HEK293 (cell line): ENCODE data around the gene PLEKHG1.

Source experiments
- CTCF ChIA-PET: fragments of 350-600 bp; formaldehyde crosslinking; extraction: SDS; loops from one replicate; lab custom pipeline; 2021; ENCODE audit warnings: antibody characterized with exemption; lab: Yijun Ruan, JAX
- POLR2A ChIA-PET: fragments of 300-600 bp; formaldehyde crosslinking; extraction: SDS; loops from one replicate; lab custom pipeline; 2020; ENCODE audit warnings: antibody characterized with exemption, inconsistent platforms; lab: Yijun Ruan, JAX
- H3K27ac ChIP-seq: fragments of 200-500 bp; sonication (Bioruptor generic); 2 replicates; pipeline ENCODE4 v1.5.1; 2014; ENCODE audit warnings: low read depth, low read length, control low read depth, inconsistent platforms; ENCODE audit errors: extremely low read depth
- H3K36me3 ChIP-seq, 2 experiments: fragments of 200-500 bp in 1 of 2; sonication (Bioruptor generic) in 1 of 2; 1 replicate in 1 of 2; 2 replicates in 1 of 2; pipeline ENCODE4 v1.5.1; 2014 to 2017; ENCODE audit warnings: inconsistent platforms in 2 of 2, low read length in 2 of 2; ENCODE audit not compliant: control insufficient read depth in 2 of 2, insufficient read depth in 1 of 2
- H3K4me1 ChIP-seq: fragments of 200-500 bp; sonication (Bioruptor generic); 2 replicates; pipeline ENCODE4 v1.5.1; 2014; ENCODE audit warnings: mild to moderate bottlenecking, low read length, inconsistent platforms; ENCODE audit not compliant: control insufficient read depth, insufficient read depth
- H3K4me3 ChIP-seq: 2 replicates; pipeline ENCODE4 v1.5.1; 2011; ENCODE audit warnings: low read depth, mild to moderate bottlenecking, control low read depth, low read length, moderate library complexity
- H3K9me3 ChIP-seq: fragments of 200-500 bp; sonication (Bioruptor generic); 2 replicates; pipeline ENCODE4 v1.5.1; 2014; ENCODE audit warnings: low read depth, low read length, inconsistent platforms; ENCODE audit not compliant: control insufficient read depth, insufficient read depth
- BCL11B ChIP-seq: fragments of 450-650 bp; formaldehyde crosslinking; IDR thresholded peaks from 2 replicates; pipeline ENCODE4 v1.5.1; 2016; ENCODE audit warnings: low read depth, missing biosample characterization, missing genetic modification characterization
- HOXA7 ChIP-seq: sonication (generic); formaldehyde crosslinking; IDR thresholded peaks from 2 replicates; pipeline ENCODE4 v1.8.1; 2022; ENCODE audit warnings: missing genetic modification reagents, borderline replicate concordance
- IKZF3 ChIP-seq: fragments of 450-650 bp; IDR thresholded peaks from 2 replicates; pipeline ENCODE4 v1.5.0; 2018; ENCODE audit warnings: missing biosample characterization, mild to moderate bottlenecking, missing genetic modification characterization, moderate library complexity
- INSM2 ChIP-seq: fragments of 450-650 bp; formaldehyde crosslinking; IDR thresholded peaks from 2 replicates; pipeline ENCODE4 v1.5.1; 2016; ENCODE audit warnings: missing biosample characterization, missing genetic modification characterization
- PRDM4 ChIP-seq: fragments of 450-650 bp; formaldehyde crosslinking; IDR thresholded peaks from 2 replicates; pipeline ENCODE4 v1.5.1; 2017; ENCODE audit warnings: missing biosample characterization, missing genetic modification characterization
- PRDM6 ChIP-seq: fragments of 450-650 bp; formaldehyde crosslinking; IDR thresholded peaks from 2 replicates; pipeline ENCODE4 v1.5.1; 2017; ENCODE audit warnings: missing biosample characterization, missing genetic modification characterization
- SCRT2 ChIP-seq: fragments of 450-650 bp; formaldehyde crosslinking; IDR thresholded peaks from 2 replicates; pipeline ENCODE4 v1.5.1; 2016; ENCODE audit warnings: missing biosample characterization, missing genetic modification characterization
- ZBTB11 ChIP-seq: fragments of 450-650 bp; formaldehyde crosslinking; conservative IDR thresholded peaks from 2 replicates; pipeline ENCODE4 v1.5.1; 2016; ENCODE audit warnings: low read depth, missing biosample characterization, missing genetic modification characterization
- ZBTB49 ChIP-seq: fragments of 450-650 bp; formaldehyde crosslinking; IDR thresholded peaks from 2 replicates; pipeline ENCODE4 v1.5.1; 2016; ENCODE audit warnings: missing biosample characterization, missing genetic modification characterization, low read depth
- ZNF10 ChIP-seq: fragments of 450-650 bp; formaldehyde crosslinking; IDR thresholded peaks from 2 replicates; pipeline ENCODE4 v1.5.1; 2017; ENCODE audit warnings: missing biosample characterization, missing genetic modification characterization
- ZNF221 ChIP-seq: fragments of 450-650 bp; formaldehyde crosslinking; IDR thresholded peaks from 2 replicates; pipeline ENCODE4 v1.5.1; 2017; ENCODE audit warnings: missing biosample characterization, missing genetic modification characterization, borderline replicate concordance
- ZNF248 ChIP-seq: fragments of 450-650 bp; formaldehyde crosslinking; IDR thresholded peaks from 2 replicates; pipeline ENCODE4 v1.5.1; 2017; ENCODE audit warnings: missing biosample characterization, missing genetic modification characterization
- ZNF292 ChIP-seq: fragments of 450-650 bp; formaldehyde crosslinking; IDR thresholded peaks from 2 replicates; pipeline ENCODE4 v1.5.1; 2016; ENCODE audit warnings: low read depth, missing biosample characterization, missing genetic modification characterization, borderline replicate concordance
- ZNF341 ChIP-seq: fragments of 450-650 bp; formaldehyde crosslinking; IDR thresholded peaks from 2 replicates; pipeline ENCODE4; 2016; ENCODE audit warnings: low read depth, missing biosample characterization, missing genetic modification characterization
- ZNF416 ChIP-seq: fragments of 450-650 bp; formaldehyde crosslinking; IDR thresholded peaks from 2 replicates; pipeline ENCODE4 v1.5.1; 2016; ENCODE audit warnings: missing biosample characterization, missing genetic modification characterization
- ZNF510 ChIP-seq: fragments of 450-650 bp; formaldehyde crosslinking; IDR thresholded peaks from 2 replicates; pipeline ENCODE4 v1.5.1; 2018; ENCODE audit warnings: mild to moderate bottlenecking, missing genetic modification characterization, missing biosample characterization; ENCODE audit not compliant: insufficient replicate concordance
- ZNF596 ChIP-seq: fragments of 450-650 bp; IDR thresholded peaks from 2 replicates; pipeline ENCODE4 v1.5.0; 2018; ENCODE audit warnings: missing biosample characterization, mild to moderate bottlenecking, missing genetic modification characterization, moderate library complexity
- ZNF610 ChIP-seq: fragments of 450-650 bp; formaldehyde crosslinking; IDR thresholded peaks from 2 replicates; pipeline ENCODE4 v1.5.1; 2016; ENCODE audit warnings: missing biosample characterization, missing genetic modification characterization, borderline replicate concordance
- ZNF777 ChIP-seq: fragments of 450-650 bp; formaldehyde crosslinking; IDR thresholded peaks from 2 replicates; pipeline ENCODE4 v1.5.1; 2017; ENCODE audit warnings: missing biosample characterization, missing genetic modification characterization, borderline replicate concordance

PLEKHG1 gene

GRCh38 chr6:150624191-150624590 lies 24.5 kb downstream of the PLEKHG1 start:
- H3K27ac ChIP-seq, result no peak overlapping the region
- H3K36me3 ChIP-seq, result no peaks in the 10 kb centered on the region
- peaks cover 24% of the 10 kb centered on the region for H3K4me1 ChIP-seq
- CTCF ChIA-PET, result interaction anchor here (0.7 kb wide), 1 partner anchor 615 kb away, joined by 3 read pairs; no protein-coding TSS in a partner anchor
- POLR2A ChIA-PET, result no interaction called here
- H3K9me3 ChIP-seq, result no peaks in the 10 kb centered on the region
- no peak overlapping the region for H3K4me3 ChIP-seq
- TF ChIP-seq ZNF610 (tag by site-specific recombination), result no peak
- TF ChIP-seq ZNF510, result no peak
- no peak for TF ChIP-seq IKZF3 (tag by site-specific recombination)
- no peak for TF ChIP-seq BCL11B (tag by site-specific recombination)
- no peak for TF ChIP-seq ZNF341 (tag by site-specific recombination)
- no peak for TF ChIP-seq PRDM6 (tag by site-specific recombination)
- TF ChIP-seq ZNF248 (tag by site-specific recombination), result no peak

- CTCF ChIA-PET, result interaction anchor here (0.9 kb wide), 1 partner anchor 513 kb away, joined by 6 read pairs; no protein-coding TSS in a partner anchor
- POLR2A ChIA-PET, result no interaction called here
- Histone ChIP-seq H3K9me3 (no peaks in the 10 kb centered on the region), H3K36me3 (no peaks in the 10 kb centered on the region), H3K4me3 (no peak overlapping the region), H3K4me1 (peaks cover 24% of the 10 kb centered on the region), H3K27ac (no peak overlapping the region)
- TF ChIP-seq ZNF221 (tag by site-specific recombination), result no peak
- TF ChIP-seq HOXA7 (CRISPR knock-in tag), result no peak
- no peak for TF ChIP-seq ZNF777
These were observed 26.2 kb downstream of the PLEKHG1 start for GRCh38 chr6:150625927-150626326.

- ChIA-PET POLR2A (no interaction called here), CTCF (interaction anchor here (0.7 kb wide), 2 partner anchors 58 to 1826 kb away, joined by 3 read pairs; no protein-coding TSS in a partner anchor)
- H3K36me3 ChIP-seq, result no peaks in the 10 kb centered on the region
- H3K4me3 ChIP-seq, result no peak overlapping the region
- H3K9me3 ChIP-seq, result no peaks in the 10 kb centered on the region
- TF ChIP-seq ZBTB11 (tag by site-specific recombination), result no peak
- TF ChIP-seq PRDM4 (tag by site-specific recombination), result no peak
- TF ChIP-seq ZNF596 (tag by site-specific recombination), result no peak
- no peak for TF ChIP-seq ZBTB49
- TF ChIP-seq SCRT2 (tag by site-specific recombination), result no peak
- TF ChIP-seq HOXA7 (CRISPR knock-in tag), result no peak
- no peak for TF ChIP-seq INSM2 (tag by site-specific recombination)
- TF ChIP-seq ZNF416, result no peak
- TF ChIP-seq ZNF292, result no peak
- no peak for TF ChIP-seq ZNF10 (tag by site-specific recombination)
- no peak overlapping the region for H3K27ac ChIP-seq
- peaks cover 24% of the 10 kb centered on the region for H3K4me1 ChIP-seq
These were observed 27.5 kb downstream of the PLEKHG1 start for GRCh38 chr6:150627154-150627553.
